NAMALWA (cell line): ENCODE measurements around the gene LY86.
A peak's percentile ranks its signal among the peaks of the same experiment; 100 is the strongest.

Experiments used
- DNase-seq: peaks from one replicate; pipeline ENCODE4 v3.0.0-alpha.2; 2015; ENCODE audit warnings: low spot score

LY86 gene

GRCh38 chr6:6623553-6623952 lies 35.0 kb downstream of the LY86 start:
- DNase-seq: no peak

DNA sequence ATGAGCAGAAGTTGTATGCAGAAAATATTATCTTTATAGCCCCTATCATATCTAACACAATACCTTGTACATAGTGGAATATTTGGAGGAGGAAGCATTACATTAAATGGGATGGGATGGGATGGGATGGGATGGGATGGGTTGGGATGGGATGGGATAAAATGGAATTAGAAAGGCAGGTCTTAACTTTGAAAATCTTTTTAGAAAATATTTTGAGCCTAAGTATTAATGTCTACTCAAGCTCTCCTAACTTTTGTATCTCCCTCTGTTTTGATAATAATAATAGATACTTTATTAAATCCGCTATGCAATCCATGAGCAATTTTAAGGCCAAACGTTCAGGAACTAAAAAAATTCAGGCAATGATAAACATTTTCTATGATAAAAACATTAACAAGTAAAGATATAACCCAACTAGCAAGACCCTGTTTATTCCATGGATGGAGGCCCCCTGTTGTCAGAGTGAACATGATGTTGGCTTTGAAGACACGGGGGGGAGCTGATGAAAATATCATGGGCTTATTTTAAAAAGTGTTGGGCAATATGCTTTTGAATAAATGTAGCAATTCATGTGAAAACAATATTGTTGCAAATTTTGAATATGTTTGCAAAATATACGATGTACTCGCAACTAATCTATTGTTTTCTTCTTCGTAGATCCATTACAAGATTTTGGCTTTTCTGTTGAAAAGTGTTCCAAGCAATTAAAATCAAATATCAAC lies 35.9 kb downstream of the LY86 start:
- DNase-seq: no peak

GRCh38 chr6:6626187-6626586 lies 37.7 kb downstream of the LY86 start:
- DNase-seq: no peak

DNA sequence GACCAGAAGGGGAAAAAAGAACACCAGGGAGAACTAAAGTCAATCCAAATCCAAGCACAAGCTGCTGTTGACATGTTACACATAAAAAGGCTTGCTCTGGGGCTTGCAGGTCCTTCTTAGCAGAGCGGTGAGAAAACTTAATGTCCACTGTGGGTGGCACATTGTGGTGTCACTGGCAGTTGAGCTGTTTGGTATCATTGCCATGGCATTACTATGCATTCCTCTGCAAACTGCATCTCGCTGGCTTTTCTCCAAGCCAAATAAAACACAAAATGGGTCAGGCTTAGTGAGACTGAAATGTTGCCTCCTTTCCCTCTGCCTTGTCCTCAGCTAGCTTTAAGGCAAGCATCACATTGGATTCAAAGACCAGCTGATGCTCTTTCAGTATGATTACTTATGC lies 40.9 kb downstream of the LY86 start:
- DNase-seq: no peak

DNA sequence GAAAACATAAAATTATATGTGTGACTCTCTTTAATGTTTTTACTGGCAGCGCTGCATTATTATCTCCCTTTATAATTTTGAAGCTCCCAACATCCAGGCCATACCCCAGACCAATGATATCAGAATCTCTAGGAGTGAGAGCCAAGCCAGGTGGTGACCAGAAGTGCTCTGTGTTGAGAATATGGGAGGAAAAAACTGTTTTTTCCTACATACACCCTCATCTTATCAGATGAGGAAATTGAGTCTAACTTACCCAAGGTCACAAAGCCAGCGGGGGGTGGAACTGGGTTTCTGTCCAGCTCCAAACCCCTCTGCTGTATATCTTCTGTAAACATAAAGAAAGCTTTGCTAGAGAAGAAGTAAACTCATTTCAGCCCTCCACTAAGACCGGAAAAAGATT lies 42.5 kb downstream of the LY86 start:
- no peak for DNase-seq

DNA sequence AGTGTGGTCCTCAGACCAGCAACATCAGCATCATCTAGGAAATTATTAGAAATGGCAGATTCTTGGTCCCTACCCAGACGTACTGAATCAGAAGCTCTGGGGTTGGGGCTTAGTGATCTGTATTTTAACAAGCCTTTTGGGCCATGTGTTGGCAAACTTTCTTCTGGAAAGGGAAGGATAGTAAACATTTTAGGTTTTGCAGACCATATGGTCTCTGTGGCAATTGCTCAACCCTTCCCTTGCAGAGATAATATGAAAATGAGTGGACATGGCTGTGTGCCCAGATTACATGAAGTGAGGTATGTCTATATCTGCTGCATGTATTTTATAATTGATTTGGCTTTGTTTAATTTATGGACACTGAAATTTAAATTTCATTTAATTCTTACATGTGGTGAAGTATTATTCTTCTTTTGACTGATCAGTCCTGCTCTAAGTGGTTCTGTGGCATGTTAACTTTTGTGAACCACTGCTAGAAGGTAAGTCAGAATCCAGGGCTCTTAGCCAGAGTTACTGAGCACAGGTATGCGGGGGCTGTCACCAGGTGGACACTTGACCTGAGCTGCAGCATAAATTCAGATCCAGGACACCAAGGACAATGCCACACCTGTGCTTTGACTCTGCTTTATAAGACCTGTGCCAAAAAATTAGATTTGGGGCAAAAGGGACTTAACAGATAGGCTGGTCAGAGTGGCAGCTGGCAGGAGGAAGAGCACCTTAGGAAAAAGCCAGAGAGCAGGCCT lies 43.2 kb downstream of the LY86 start:
- no peak for DNase-seq

- DNase-seq: no peak
Measured at GRCh38 chr6:6633898-6634734, 45.6 kb downstream of the LY86 start.

GRCh38 chr6:6634735-6635075 lies 46.2 kb downstream of the LY86 start:
- no peak for DNase-seq

DNA sequence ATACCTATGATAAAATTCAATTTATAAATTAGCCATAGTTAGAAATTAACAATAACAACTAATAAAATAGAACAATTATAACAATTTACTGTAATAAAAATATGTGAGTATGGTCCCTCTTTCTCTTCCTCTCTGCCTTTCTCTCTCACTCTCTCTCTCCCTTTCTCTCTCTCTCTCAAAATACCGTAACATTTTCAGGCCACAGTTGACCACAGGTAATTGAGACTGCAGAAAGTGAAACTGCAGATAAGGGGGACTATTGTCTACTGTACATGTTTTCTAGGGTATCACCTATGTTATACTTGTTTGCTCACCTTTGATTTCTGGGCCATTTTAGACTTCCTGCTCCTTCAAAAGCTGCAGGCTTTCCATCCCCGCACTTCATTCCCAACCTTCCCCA lies 46.8 kb downstream of the LY86 start:
- DNase-seq: no peak

DNA sequence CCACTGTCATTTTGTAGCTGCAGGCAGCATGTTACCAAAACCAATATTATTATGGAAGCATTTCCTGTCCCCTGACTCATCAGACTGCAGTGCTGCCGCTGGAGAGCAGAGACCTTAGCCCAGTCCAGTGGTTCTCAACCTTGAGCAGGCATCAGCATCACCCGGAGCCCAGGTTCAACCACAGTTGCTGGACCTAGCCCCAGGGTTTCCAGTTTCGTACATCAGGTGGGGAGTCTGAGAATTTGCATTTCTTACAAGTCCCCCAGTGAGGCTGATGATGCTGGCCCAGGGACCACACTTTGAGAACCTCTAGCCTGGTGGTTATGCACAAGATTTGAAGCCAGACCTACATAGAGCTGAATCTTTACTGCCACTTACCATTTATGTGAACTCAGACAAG lies 47.3 kb downstream of the LY86 start:
- DNase-seq: no peak

DNA sequence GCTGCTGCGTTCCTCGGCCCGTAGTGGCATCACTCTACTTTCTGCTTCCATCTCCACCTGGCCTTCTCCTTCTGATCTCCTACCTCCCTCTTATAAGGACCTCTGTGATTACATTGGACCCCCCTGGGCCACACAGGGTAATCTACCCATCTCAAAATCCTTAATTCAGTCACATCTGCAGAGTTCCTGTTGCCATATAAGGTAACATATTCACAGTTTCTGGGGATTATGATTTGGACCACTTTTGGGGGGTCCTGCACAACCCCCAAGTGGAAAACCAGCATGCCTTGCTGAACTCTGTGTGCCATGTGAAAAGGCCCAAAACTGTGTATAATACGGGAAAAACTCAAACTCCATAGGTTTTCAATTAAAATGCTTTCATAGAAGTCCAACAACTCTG lies 51.1 kb downstream of the LY86 start:
- DNase-seq: no peak

- no peak for DNase-seq
Measured at GRCh38 chr6:6640926-6641325, 52.4 kb downstream of the LY86 start.

DNA sequence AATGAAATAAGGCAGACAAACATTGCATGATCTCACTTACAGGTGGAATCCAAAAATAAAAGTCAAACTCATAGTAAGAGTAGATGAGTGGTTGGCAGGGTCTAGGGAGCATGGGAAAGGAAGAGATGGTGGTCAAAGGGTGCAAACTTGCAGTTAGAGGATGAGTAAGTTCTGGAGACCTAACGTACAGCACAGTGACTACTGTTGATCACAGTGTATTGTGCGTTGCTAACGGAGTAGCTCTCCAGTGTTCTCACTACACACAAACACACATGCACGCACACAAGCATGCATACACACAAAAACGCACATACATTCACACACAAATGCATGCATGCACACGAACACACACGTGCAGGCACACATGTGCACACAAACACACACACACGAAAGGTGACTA lies 54.9 kb downstream of the LY86 start:
- DNase-seq: no peak

- no peak for DNase-seq
Measured at GRCh38 chr6:6645261-6645917, 56.9 kb downstream of the LY86 start.

DNA sequence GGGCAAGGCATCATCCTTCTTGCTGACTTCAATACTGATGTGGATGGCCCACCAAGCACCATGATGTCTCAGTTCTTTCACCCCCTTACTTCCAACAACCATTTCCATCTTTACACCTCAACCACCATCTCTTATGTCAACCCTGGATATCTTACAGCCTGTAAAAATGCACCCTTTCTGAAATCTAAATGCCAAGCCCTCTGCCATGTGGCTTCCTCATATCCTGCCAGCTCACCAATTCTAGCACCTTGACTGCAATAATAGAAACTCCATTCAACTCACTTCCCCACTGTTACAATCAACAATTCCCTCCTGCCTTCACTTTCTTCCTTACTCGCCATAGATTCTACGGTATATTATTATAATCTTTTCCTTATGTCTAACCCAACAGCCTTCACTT lies 57.9 kb downstream of the LY86 start:
- DNase-seq: no peak

DNA sequence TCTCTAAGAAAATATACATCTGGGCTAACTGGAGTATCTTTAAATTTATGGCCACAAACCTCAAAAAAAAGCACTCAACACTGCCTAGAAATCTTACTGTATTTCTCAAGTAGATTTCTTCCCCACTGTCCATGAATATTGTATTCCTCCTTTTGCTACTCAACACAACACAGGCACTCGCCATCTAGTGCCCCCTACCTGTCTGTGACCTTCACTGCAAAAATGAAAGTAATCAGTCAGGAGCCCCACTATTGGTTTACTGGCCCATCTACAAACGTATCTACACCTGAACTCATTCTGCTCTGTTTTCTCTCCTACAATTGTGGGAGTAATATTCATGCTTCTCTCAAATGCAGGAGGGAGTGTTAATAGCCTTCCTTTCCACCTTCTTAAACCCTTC lies 58.3 kb downstream of the LY86 start:
- peak; percentile 38 for DNase-seq

DNA sequence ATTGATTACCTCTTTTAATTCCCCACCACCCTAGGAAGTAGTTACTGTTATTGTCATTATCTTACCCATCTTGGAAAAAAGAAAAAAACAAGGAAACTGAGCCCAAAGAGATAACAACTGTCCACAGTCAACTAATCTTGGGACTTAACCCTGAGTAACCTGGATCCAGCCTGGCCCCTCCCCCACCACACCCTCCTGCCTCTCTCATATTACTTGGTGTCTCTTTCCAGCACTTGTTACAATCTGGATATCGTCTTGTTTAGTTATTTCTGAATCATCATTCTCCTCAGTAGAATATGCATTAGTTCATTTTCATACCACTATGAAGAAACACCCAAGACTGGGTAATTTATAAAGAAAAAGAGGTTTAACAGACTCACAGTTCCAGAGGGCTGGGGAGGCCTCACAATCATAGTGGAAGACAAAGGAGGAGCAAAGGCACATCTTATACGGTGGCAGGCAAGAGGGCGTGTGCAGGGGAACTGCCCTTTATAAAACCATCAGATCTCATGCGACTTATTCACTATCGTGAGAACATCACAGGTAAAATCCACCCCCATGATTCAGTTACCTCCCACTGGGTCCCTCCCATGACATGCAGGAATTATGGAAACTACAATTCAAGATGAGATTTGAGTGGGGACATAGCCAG lies 60.3 kb downstream of the LY86 start:
- no peak for DNase-seq

- DNase-seq: no peak
Measured at GRCh38 chr6:6649824-6650349, 61.4 kb downstream of the LY86 start.

- DNase-seq: no peak
Measured at GRCh38 chr6:6650839-6651238, 62.3 kb downstream of the LY86 start.

- no peak for DNase-seq
Measured at GRCh38 chr6:6651335-6651734, 62.8 kb downstream of the LY86 start.

DNA sequence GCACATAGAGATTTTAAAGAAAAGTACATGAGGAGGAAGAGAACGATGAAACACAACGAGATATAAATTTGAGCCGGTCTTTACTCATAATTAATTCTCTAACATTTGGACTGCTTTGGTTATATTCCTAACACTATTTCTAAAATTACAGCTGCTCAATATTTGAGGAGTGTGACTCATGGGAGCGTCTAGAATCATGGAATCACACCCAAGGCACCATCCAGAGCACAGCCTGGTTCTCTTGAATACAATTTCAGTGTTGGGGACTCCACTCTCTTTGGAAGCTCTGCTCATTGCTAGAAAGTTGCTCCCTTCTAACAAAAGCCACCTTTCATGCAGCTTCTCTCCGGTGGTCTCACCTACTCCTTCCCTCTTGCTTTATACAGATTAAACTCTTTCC lies 64.4 kb downstream of the LY86 start:
- no peak for DNase-seq
